HS-5 (cell line): ENCODE measurements around the gene STOX2.
"Not testable (repeated sequence)": the region's sequence is repeated elsewhere in the genome, so short reads cannot be mapped to it uniquely, and the experiment has no call there.

ENCODE experiments used
- DNase-seq: peaks from one replicate; pipeline ENCODE4 v3.0.0-alpha.2; 2012; ENCODE audit warnings: low read depth

STOX2 gene

GRCh38 chr4:184019667-184020623 lies 114.8 kb downstream of the STOX2 start:
- no peak for DNase-seq

- DNase-seq = no peak
These were observed 116.3 kb downstream of the STOX2 start for GRCh38 chr4:184021389-184021788.

- no peak for DNase-seq
These were observed 117.7 kb downstream of the STOX2 start for GRCh38 chr4:184022679-184023383.

- DNase-seq = no peak
These were observed 119.5 kb downstream of the STOX2 start for GRCh38 chr4:184024637-184025036.

- no peak for DNase-seq
These were observed 123.7 kb downstream of the STOX2 start for GRCh38 chr4:184028561-184029374.

GRCh38 chr4:184030036-184030435 lies 124.9 kb downstream of the STOX2 start:
- no peak for DNase-seq

GRCh38 chr4:184030764-184031163 lies 125.7 kb downstream of the STOX2 start:
- no peak for DNase-seq

- DNase-seq = no peak
These were observed 127.0 kb downstream of the STOX2 start for GRCh38 chr4:184032091-184032490.

- DNase-seq = no peak
These were observed 134.9 kb downstream of the STOX2 start for GRCh38 chr4:184039963-184040383.

- DNase-seq = no peak
These were observed 136.0 kb downstream of the STOX2 start for GRCh38 chr4:184041156-184041555.

- no peak for DNase-seq
These were observed 141.0 kb downstream of the STOX2 start for GRCh38 chr4:184046148-184046547.

- DNase-seq = not testable (repeated sequence)
These were observed 146.2 kb downstream of the STOX2 start for GRCh38 chr4:184051262-184051661.

GRCh38 chr4:184052616-184053015 lies 147.5 kb downstream of the STOX2 start:
- DNase-seq = no peak

GRCh38 chr4:184053434-184053833 lies 148.3 kb downstream of the STOX2 start:
- no peak for DNase-seq

- DNase-seq = no peak
These were observed 151.8 kb downstream of the STOX2 start for GRCh38 chr4:184056877-184057276.

- DNase-seq = no peak
These were observed 152.9 kb downstream of the STOX2 start for GRCh38 chr4:184058026-184058425.

- no peak for DNase-seq
These were observed 154.0 kb downstream of the STOX2 start for GRCh38 chr4:184059099-184059498.

GRCh38 chr4:184061582-184061981 lies 156.5 kb downstream of the STOX2 start:
- DNase-seq = no peak

- DNase-seq = no peak
These were observed 157.7 kb downstream of the STOX2 start for GRCh38 chr4:184062769-184063168.

- no peak for DNase-seq
These were observed 159.8 kb downstream of the STOX2 start for GRCh38 chr4:184064877-184065276.

- DNase-seq = no peak
These were observed 161.6 kb downstream of the STOX2 start for GRCh38 chr4:184066584-184067300.
